Measurements from ENCODE around the gene USP3. TPM values are rescaled to one million over a fixed set of nuclear protein-coding genes. Genes with fewer than 3 reads are reported as not detected.

USP3 gene
- total and polyA plus RNA-seq, 2 donors (not counting 1 experiment from before 2014, with no cell fraction given) = 21.3 to 55.5 TPM

DNA sequence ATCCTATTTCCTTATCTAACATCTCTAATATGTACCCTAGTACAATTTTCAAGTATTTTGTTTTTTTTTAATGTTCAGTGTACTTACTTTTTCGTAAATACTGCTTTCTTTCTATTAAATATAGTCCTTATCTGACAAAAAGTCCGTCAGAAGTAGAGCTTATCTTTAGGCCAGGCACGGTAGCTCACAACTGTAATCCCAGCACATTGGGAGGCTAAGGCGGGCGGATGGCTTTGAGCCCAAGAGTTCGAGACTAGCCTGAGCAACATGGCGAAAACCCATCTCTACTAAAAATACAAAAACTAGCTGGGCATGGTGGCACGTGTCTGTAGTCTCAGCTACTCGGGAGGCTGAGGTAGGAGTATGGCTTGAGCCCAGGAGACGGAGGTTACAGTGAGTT is 41.1 kb downstream of the USP3 start:
- H3K27me3 ChIP-seq (ENCODE audit: control insufficient read depth, insufficient read depth, low read length) = no peaks in the 10 kb centered on the region
- H3K27ac ChIP-seq (ENCODE audit: insufficient read depth, low read length) = no peak overlapping the region
- H3K9ac ChIP-seq (ENCODE audit: insufficient read depth, low read length) = no peak overlapping the region
- no peak for DNase-seq (ENCODE audit: low read depth in 2 of 2)
- no peaks in the 10 kb centered on the region for H4K20me1 ChIP-seq (ENCODE audit: control insufficient read depth, extremely low read depth, insufficient read depth, low read length)
- H3K4me3 ChIP-seq (replicated peaks in 1 of 4; ENCODE audit: control extremely low read depth in 1 of 4, insufficient read depth in 1 of 4, low read depth in 3 of 4, low read length in 4 of 4) = no peak overlapping the region
- no peak overlapping the region for H2AFZ ChIP-seq (ENCODE audit: low read length)
- no peaks in the 10 kb centered on the region for H3K4me1 ChIP-seq (ENCODE audit: control insufficient read depth, extremely low read depth, insufficient read depth, low read length)
- no peak overlapping the region for H3K4me2 ChIP-seq (ENCODE audit: extremely low read depth, insufficient read depth, low read length)
- TF ChIP-seq, protein P1, sequence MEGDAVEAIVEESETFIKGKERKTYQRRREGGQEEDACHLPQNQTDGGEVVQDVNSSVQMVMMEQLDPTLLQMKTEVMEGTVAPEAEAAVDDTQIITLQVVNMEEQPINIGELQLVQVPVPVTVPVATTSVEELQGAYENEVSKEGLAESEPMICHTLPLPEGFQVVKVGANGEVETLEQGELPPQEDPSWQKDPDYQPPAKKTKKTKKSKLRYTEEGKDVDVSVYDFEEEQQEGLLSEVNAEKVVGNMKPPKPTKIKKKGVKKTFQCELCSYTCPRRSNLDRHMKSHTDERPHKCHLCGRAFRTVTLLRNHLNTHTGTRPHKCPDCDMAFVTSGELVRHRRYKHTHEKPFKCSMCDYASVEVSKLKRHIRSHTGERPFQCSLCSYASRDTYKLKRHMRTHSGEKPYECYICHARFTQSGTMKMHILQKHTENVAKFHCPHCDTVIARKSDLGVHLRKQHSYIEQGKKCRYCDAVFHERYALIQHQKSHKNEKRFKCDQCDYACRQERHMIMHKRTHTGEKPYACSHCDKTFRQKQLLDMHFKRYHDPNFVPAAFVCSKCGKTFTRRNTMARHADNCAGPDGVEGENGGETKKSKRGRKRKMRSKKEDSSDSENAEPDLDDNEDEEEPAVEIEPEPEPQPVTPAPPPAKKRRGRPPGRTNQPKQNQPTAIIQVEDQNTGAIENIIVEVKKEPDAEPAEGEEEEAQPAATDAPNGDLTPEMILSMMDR (conservative IDR thresholded peaks at IDR 0.05 in 1 of 2, IDR thresholded peaks at IDR 0.05 in 1 of 2; ENCODE audit: low read depth in 1 of 2, low read length in 2 of 2) = no peak
- no peak for TF ChIP-seq EZH2 (IDR thresholded peaks at IDR 0.05; ENCODE audit: low read length, missing control alignments)
- H3K36me3 ChIP-seq (ENCODE audit: control insufficient read depth, insufficient read depth, low read length) = no peaks in the 10 kb centered on the region
- H3K79me2 ChIP-seq (ENCODE audit: control insufficient read depth, insufficient read depth, low read length) = no peaks in the 10 kb centered on the region
- H3K9me3 ChIP-seq (ENCODE audit: control insufficient read depth, insufficient read depth, low read depth, low read length) = no peaks in the 10 kb centered on the region

DNA sequence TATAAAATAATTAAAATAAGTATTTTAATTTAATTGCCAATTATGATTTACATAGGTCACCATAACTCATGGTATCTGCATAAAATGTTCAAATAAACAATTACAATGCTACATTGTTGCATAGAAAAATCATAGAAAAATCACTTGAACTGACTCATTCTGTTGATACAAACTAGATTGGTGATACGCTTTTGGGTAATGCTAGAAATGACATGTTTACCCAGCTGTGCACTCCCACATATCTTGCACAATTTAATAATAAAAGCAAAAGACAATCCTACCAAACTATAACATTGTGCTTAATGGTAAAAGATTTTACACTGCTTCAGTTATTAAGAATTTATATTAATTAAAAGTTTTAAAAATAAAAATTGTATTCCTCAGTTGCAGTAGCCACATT is 47.0 kb downstream of the USP3 start:
- TF ChIP-seq, protein P1 (conservative IDR thresholded peaks at IDR 0.05 in 1 of 2, IDR thresholded peaks at IDR 0.05 in 1 of 2; ENCODE audit: low read depth in 1 of 2, low read length in 2 of 2) = no peak
- no peak for TF ChIP-seq EZH2 (IDR thresholded peaks at IDR 0.05; ENCODE audit: low read length, missing control alignments)
- H3K79me2 ChIP-seq (ENCODE audit: control insufficient read depth, insufficient read depth, low read length) = no peaks in the 10 kb centered on the region
- H3K27ac ChIP-seq (ENCODE audit: insufficient read depth, low read length) = no peak overlapping the region
- H3K4me3 ChIP-seq (replicated peaks in 1 of 4; ENCODE audit: control extremely low read depth in 1 of 4, insufficient read depth in 1 of 4, low read depth in 3 of 4, low read length in 4 of 4) = no peak overlapping the region
- no peak overlapping the region for H2AFZ ChIP-seq (ENCODE audit: low read length)
- H3K4me1 ChIP-seq (ENCODE audit: control insufficient read depth, extremely low read depth, insufficient read depth, low read length) = peaks cover 10% of the 10 kb centered on the region
- DNase-seq (ENCODE audit: low read depth in 2 of 2) = peak; percentile 59 to 78
- no peaks in the 10 kb centered on the region for H4K20me1 ChIP-seq (ENCODE audit: control insufficient read depth, extremely low read depth, insufficient read depth, low read length)
- H3K36me3 ChIP-seq (ENCODE audit: control insufficient read depth, insufficient read depth, low read length) = no peaks in the 10 kb centered on the region
- no peaks in the 10 kb centered on the region for H3K27me3 ChIP-seq (ENCODE audit: control insufficient read depth, insufficient read depth, low read length)
- H3K9me3 ChIP-seq (ENCODE audit: control insufficient read depth, insufficient read depth, low read depth, low read length) = no peaks in the 10 kb centered on the region
- H3K4me2 ChIP-seq (ENCODE audit: extremely low read depth, insufficient read depth, low read length) = peak overlapping the region; percentile 28
- H3K9ac ChIP-seq (ENCODE audit: insufficient read depth, low read length) = no peak overlapping the region

DNA sequence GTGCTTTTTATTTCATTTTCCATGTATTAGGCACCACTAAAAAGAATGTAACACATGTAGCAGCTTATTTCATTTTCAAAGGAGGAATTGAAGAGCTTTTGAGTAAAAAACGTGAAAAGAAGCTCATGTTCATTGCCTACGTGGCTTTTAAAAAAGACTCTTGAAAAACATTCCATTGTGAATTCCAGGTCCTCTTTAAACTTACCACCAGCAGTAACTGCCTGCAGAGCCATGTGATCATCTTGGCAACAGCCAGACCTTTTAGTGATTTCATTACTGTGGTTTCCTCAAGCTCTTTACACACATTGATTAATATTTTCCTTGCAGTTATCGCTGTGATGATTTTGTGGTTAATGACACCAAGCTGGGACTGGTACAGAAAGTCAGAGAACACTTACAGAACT is 49.0 kb downstream of the USP3 start:
- TF ChIP-seq, protein P1 (conservative IDR thresholded peaks at IDR 0.05 in 1 of 2, IDR thresholded peaks at IDR 0.05 in 1 of 2; ENCODE audit: low read depth in 1 of 2, low read length in 2 of 2) = no peak
- no peak for TF ChIP-seq EZH2 (IDR thresholded peaks at IDR 0.05; ENCODE audit: low read length, missing control alignments)
- Histone ChIP-seq H4K20me1 (ENCODE audit: control insufficient read depth, extremely low read depth, insufficient read depth, low read length) (no peaks in the 10 kb centered on the region), H3K4me1 (ENCODE audit: control insufficient read depth, extremely low read depth, insufficient read depth, low read length) (peaks cover 14% of the 10 kb centered on the region), H3K4me2 (ENCODE audit: extremely low read depth, insufficient read depth, low read length) (peak overlapping the region; percentile 85), H2AFZ (ENCODE audit: low read length) (no peak overlapping the region), H3K36me3 (ENCODE audit: control insufficient read depth, insufficient read depth, low read length) (peaks cover 6% of the 10 kb centered on the region), H3K27me3 (ENCODE audit: control insufficient read depth, insufficient read depth, low read length) (no peaks in the 10 kb centered on the region), H3K79me2 (ENCODE audit: control insufficient read depth, insufficient read depth, low read length) (no peaks in the 10 kb centered on the region), H3K9ac (ENCODE audit: insufficient read depth, low read length) (peak overlapping the region; percentile 43), H3K9me3 (ENCODE audit: control insufficient read depth, insufficient read depth, low read depth, low read length) (no peaks in the 10 kb centered on the region), H3K27ac (ENCODE audit: insufficient read depth, low read length) (peak overlapping the region; percentile 80), H3K4me3 (replicated peaks in 1 of 4; ENCODE audit: control extremely low read depth in 1 of 4, insufficient read depth in 1 of 4, low read depth in 3 of 4, low read length in 4 of 4) (peak overlapping the region; percentile 14 to 61 (median 28))
- peak; percentile 96 to 100 for DNase-seq (ENCODE audit: low read depth in 2 of 2)
